Testis (tissue), 3 donors: Measurements from ENCODE around the gene DACT3. TPM values are rescaled to one million over a fixed set of nuclear protein-coding genes. Genes with fewer than 3 reads are reported as not detected.

ENCODE experiments used
- DNase-seq: peaks from one replicate; pipeline ENCODE4 v3.0.0-alpha.2; 2019
- H3K27ac ChIP-seq, 2 donors: fragments of 200-600 bp; sonication (generic); one replicate each; pipeline ENCODE4 v1.5.1; 2019
- H3K27me3 ChIP-seq: fragments of 200-600 bp; sonication (generic); one replicate; pipeline ENCODE4 v1.5.1; 2019
- H3K36me3 ChIP-seq: fragments of 200-600 bp; sonication (generic); one replicate; pipeline ENCODE4 v1.5.1; 2017; ENCODE audit warnings: low read depth; ENCODE audit errors: missing control alignments
- H3K4me1 ChIP-seq: fragments of 200-600 bp; sonication (generic); one replicate; pipeline ENCODE4 v1.5.1; 2019
- H3K4me3 ChIP-seq, 2 donors: fragments of 200-600 bp; sonication (generic); one replicate each; pipeline ENCODE4 v1.5.1; 2017 to 2019
- H3K9me3 ChIP-seq: fragments of 200-600 bp; sonication (generic); one replicate; pipeline ENCODE4 v1.5.1; 2017
- POLR2A ChIP-seq: fragments of 450-650 bp; IDR thresholded peaks from one replicate; pipeline ENCODE4 v1.6.1; 2017; ENCODE audit warnings: antibody characterized with exemption, mild to moderate bottlenecking, moderate library complexity
- WGBS, 2 donors: methylation state at CpG; one replicate each; pipeline ENCODE4 v1.1.5; 2018; 5-methylcytosine and 5-hydroxymethylcytosine counted together
- intact Hi-C: fragments of 100-400 bp; cut with DNase I; formaldehyde crosslinking; loops from one replicate; pipeline ENCODE4 v1.15.1; 2023; ENCODE audit warnings: low total_unique reads
- polyA plus RNA-seq: library from polyadenylated mRNA; stranded (reverse); fragments of 350-450 nt; fragmentation: Illumina TruSeq; extraction: RNeasy Lipid Tissue Mini Kit (QIAGEN cat#74804); gene quantifications from one replicate; pipeline ENCODE4 v1.2.3, GENCODE V29; 2014; ENCODE audit warnings: low read depth, low replicate concordance; ENCODE audit not compliant: insufficient read depth
- total RNA-seq, 2 donors: library from RNA; depleted of rRNA; stranded (reverse); fragments of >200 nt; gene quantifications; one replicate each; pipeline ENCODE4 v1.2.3, GENCODE V29; 2016
- TF ChIP-seq, protein P1 (sequence below), 3 experiments: fragments of 450-650 bp in 2 of 3; fragments of 200-600 bp in 1 of 3; sonication (generic) in 1 of 3; IDR thresholded peaks; one replicate each; pipeline ENCODE4 v1.5.1; 2016 to 2019; ENCODE audit warnings: antibody characterized with exemption in 3 of 3, mild to moderate bottlenecking in 2 of 3, moderate library complexity in 1 of 3

DACT3 gene
- total and polyA plus RNA-seq, 3 donors from 2014 or later: 17.2 to 30.6 (median 19.8) TPM

DNA sequence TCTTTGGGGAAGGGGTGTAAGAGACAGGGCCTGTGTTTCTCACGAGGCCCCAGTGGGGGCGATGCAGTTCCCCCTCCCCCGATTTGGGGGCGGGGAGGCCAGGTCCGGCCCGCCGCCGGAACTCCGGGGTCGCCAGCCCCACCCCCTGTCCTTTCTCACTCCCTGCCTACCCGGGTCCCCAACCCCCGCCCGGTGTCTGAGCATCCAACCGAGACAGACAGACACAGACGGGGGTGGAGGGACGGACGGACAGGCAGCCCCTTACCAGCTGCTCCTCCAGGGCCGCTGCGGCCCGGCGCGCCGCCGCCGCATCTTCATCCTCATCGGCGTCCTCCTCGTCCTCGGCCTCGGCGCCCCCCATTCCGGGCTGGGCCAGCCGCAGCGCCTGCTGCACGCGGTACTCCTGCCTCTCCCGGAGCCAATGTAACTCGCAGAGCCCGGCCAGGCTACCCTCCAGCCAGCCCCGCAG, 397 bp downstream of the DACT3 start:
- Histone ChIP-seq H3K4me3 (peak overlapping the region; percentile 62 to 78), H3K36me3 (no peaks in the 10 kb centered on the region), H3K4me1 (peaks cover 22% of the 10 kb centered on the region), H3K27me3 (no peaks in the 10 kb centered on the region), H3K9me3 (no peaks in the 10 kb centered on the region), H3K27ac (peak overlapping the region; percentile 59 to 63)
- WGBS, 2 donors: 1% methylated on average over 37 of the region's 40 CpGs; no CpG with 5 or more reads in 1 of the 2 donors
- no peak for DNase-seq
- intact Hi-C loops: no loop called here
- TF ChIP-seq, protein P1, sequence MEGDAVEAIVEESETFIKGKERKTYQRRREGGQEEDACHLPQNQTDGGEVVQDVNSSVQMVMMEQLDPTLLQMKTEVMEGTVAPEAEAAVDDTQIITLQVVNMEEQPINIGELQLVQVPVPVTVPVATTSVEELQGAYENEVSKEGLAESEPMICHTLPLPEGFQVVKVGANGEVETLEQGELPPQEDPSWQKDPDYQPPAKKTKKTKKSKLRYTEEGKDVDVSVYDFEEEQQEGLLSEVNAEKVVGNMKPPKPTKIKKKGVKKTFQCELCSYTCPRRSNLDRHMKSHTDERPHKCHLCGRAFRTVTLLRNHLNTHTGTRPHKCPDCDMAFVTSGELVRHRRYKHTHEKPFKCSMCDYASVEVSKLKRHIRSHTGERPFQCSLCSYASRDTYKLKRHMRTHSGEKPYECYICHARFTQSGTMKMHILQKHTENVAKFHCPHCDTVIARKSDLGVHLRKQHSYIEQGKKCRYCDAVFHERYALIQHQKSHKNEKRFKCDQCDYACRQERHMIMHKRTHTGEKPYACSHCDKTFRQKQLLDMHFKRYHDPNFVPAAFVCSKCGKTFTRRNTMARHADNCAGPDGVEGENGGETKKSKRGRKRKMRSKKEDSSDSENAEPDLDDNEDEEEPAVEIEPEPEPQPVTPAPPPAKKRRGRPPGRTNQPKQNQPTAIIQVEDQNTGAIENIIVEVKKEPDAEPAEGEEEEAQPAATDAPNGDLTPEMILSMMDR (IDR thresholded peaks at IDR 0.05): no peak
- TF ChIP-seq POLR2A: no peak

DNA sequence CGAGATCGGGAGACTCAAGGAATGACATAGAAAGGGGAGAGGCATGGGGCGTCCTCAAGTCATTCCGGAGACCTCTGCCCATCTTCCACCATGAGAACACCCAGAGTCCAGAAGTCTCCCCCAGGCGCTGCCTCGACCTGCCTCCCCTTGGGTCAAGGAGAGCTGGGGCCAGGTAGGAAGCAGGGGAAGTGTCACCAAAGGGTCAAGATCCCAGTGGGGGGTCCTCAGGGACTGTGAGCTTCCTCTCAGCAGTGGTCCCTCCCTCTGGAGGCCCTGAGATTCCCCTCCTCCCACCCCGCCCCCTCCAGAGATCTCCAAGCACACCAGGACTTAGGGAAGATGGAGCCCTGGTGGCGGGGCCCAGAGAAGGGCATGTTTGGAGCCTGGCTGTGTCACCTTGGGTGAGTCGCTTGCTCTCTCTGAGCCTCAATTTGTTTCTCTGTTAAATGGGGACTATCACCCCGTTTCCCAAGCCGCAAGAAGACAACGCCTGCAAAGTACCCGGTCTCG, 919 bp downstream of the DACT3 start:
- Histone ChIP-seq H3K4me3 (peak overlapping the region; percentile 62 to 78), H3K27me3 (no peaks in the 10 kb centered on the region), H3K27ac (peak overlapping the region; percentile 59 to 63), H3K9me3 (no peaks in the 10 kb centered on the region), H3K4me1 (peaks cover 22% of the 10 kb centered on the region), H3K36me3 (no peaks in the 10 kb centered on the region)
- DNase-seq: no peak
- no peak for TF ChIP-seq POLR2A
- TF ChIP-seq, protein P1 (IDR thresholded peaks at IDR 0.05): no peak
- 0 to 5% methylated on average over 9 to 14 of the region's 14 CpGs for WGBS, 2 donors
- intact Hi-C loops: no loop called here

DNA sequence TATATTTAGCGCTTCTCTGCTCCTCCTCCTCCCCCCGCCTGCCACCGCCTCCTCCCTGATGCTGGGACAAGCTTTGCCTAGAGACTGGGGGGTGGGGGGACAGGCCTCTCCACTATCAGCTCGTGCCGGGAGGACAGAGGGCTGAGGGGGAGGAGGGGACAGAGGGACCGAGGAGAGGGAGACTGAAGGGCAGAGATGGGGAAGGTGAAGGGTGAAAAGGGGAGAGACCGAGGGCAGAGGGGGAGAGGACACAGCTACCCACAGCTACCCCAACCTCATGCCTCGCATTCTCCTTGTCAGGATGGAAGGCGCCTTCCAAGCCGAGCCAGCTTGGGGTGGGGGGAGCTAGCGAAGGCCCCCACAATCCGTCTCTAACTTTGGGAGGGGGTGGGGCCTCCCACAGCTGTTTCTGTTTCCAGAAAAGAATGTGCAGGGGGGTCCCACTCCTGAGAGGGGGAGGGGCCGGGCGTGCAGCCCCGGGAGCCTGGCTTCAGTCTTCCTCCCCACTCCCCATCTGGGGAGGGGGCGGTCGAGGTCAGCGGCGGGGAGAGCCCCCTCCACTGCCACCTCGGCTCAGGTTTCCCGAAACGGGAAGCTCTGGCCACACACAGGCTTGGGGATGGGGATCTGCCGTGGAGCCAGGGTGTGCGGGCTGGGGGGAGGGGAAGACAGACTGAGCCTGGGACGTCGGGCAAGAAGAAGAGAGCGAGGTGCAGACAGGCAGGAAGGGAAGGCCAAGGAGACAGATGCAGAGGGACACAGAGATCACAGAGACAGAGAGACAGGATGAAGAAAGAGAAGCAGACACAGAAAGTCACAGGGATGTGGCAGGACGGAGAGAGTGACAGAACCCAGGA, 1.6 kb downstream of the DACT3 start:
- intact Hi-C loops: no loop called here
- Histone ChIP-seq H3K36me3 (no peaks in the 10 kb centered on the region), H3K9me3 (no peaks in the 10 kb centered on the region), H3K4me1 (peaks cover 22% of the 10 kb centered on the region), H3K27me3 (no peaks in the 10 kb centered on the region), H3K27ac (peak overlapping the region; percentile 59 to 63), H3K4me3 (peak overlapping the region; percentile 62 to 78)
- 2% methylated on average over 16 to 28 of the region's 28 CpGs for WGBS, 2 donors
- TF ChIP-seq, protein P1 (IDR thresholded peaks at IDR 0.05): no peak
- no peak for TF ChIP-seq POLR2A
- DNase-seq: peak; percentile 46

DNA sequence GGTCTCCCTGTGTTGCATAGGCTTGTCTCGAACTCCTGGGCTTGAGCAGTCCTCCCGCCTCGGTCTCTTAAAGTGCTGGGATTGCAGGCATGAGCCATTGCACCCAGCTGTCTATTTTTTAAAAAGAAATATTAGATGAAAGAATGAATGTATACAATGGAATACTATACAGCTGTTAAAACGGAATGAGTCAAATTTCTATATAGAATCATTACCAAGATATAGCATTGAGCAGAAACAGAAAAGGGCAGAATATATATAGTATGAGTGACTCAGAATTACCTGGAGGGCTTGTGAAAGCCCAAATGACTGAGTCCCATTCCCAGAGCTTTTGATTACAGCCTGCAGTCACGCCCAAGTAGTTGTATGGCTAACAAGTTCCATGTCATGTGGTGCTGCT, 4.4 kb downstream of the DACT3 start:
- intact Hi-C loops: no loop called here
- Histone ChIP-seq H3K9me3 (no peaks in the 10 kb centered on the region), H3K36me3 (no peaks in the 10 kb centered on the region), H3K4me3 (no peak overlapping the region), H3K27ac (no peak overlapping the region), H3K4me1 (peaks cover 22% of the 10 kb centered on the region), H3K27me3 (no peaks in the 10 kb centered on the region)
- no peak for DNase-seq
- no peak for TF ChIP-seq POLR2A
- TF ChIP-seq, protein P1 (IDR thresholded peaks at IDR 0.05): no peak
- WGBS, 2 donors: 92 to 97% methylated on average over 5 of the region's 5 CpGs
